SK-N-SH (cell line): Measurements from ENCODE around the gene LRRC3C. TPM values are rescaled to one million over a fixed set of nuclear protein-coding genes. Genes with fewer than 3 reads are reported as not detected.

Source experiments
- CTCF ChIA-PET: fragments of 300-600, 350-600 bp; formaldehyde crosslinking; extraction: SDS; loops from one replicate; lab custom pipeline; 2021; lab: Yijun Ruan, JAX
- POLR2A ChIA-PET: fragments of 350-600 bp; sonication (Branson Sonifier 250); formaldehyde crosslinking; extraction: SDS; loops from one replicate; lab custom pipeline; 2020; ENCODE audit warnings: antibody characterized with exemption, inconsistent platforms; lab: Yijun Ruan, JAX
- DNase-seq: peaks from one replicate; pipeline ENCODE4 v3.0.0; 2012
- H2AFZ ChIP-seq: fragments of 200-600 bp; sonication (generic); 2 replicates; pipeline ENCODE4 v1.8.1; 2016; ENCODE audit warnings: antibody characterized with exemption, mild to moderate bottlenecking, low read depth
- H3F3A ChIP-seq: fragments of 200-600 bp; sonication (generic); replicated peaks from 2 replicates; pipeline ENCODE3; 2016; ENCODE audit warnings: antibody characterized with exemption, mild to moderate bottlenecking; ENCODE audit not compliant: insufficient read depth
- H3K27ac ChIP-seq, 2 experiments: fragments of 200-500 bp in 1 of 2; fragments of 200-600 bp in 1 of 2; sonication (Bioruptor generic) in 1 of 2; sonication (generic), shearing (Covaris generic) in 1 of 2; 2 replicates each; pipeline versions ENCODE4 v1.5.1 to v1.6.1; 2014 to 2016; ENCODE audit warnings: low read depth in 2 of 2, inconsistent platforms in 1 of 2, low read length in 1 of 2, mild to moderate bottlenecking in 1 of 2, mixed read lengths in 1 of 2
- H3K27me3 ChIP-seq: fragments of 200-600 bp; sonication (generic), shearing (Covaris generic); 2 replicates; pipeline ENCODE4 v1.6.1; 2016; ENCODE audit warnings: mixed run types; ENCODE audit not compliant: insufficient read depth
- H3K36me3 ChIP-seq, 2 experiments: fragments of 200-500 bp in 1 of 2; fragments of 200-600 bp in 1 of 2; sonication (Bioruptor generic) in 1 of 2; sonication (generic) in 1 of 2; replicated peaks in 1 of 2; 2 replicates each; pipeline versions ENCODE3 to v1.5.1; 2014 to 2016; ENCODE audit warnings: low read length in 1 of 2, mild to moderate bottlenecking in 1 of 2; ENCODE audit not compliant: insufficient read depth in 2 of 2, control insufficient read depth in 1 of 2
- H3K4me1 ChIP-seq, 2 experiments: fragments of 200-500 bp in 1 of 2; fragments of 200-600 bp in 1 of 2; sonication (Bioruptor generic) in 1 of 2; sonication (generic), shearing (Covaris generic) in 1 of 2; 2 replicates each; pipeline versions ENCODE4 v1.5.1 to v1.6.1; 2014 to 2016; ENCODE audit warnings: low read depth in 1 of 2, low read length in 1 of 2, mixed run types in 1 of 2; ENCODE audit not compliant: insufficient read depth in 2 of 2, control insufficient read depth in 1 of 2
- H3K4me2 ChIP-seq: fragments of 200-600 bp; sonication (generic), shearing (Covaris generic); 2 replicates; pipeline ENCODE4 v1.6.1; 2017; ENCODE audit warnings: mixed run types
- H3K4me3 ChIP-seq, 2 experiments: fragments of 200-500 bp in 1 of 2; fragments of 200-600 bp in 1 of 2; sonication (Bioruptor generic) in 1 of 2; sonication (generic), shearing (Covaris generic) in 1 of 2; 2 replicates each; pipeline versions ENCODE4 v1.5.1 to v1.8.1; 2014 to 2016; ENCODE audit warnings: low read depth in 2 of 2, inconsistent platforms in 1 of 2, low read length in 1 of 2, mild to moderate bottlenecking in 1 of 2, mixed read lengths in 1 of 2, moderate library complexity in 1 of 2
- H3K79me2 ChIP-seq: fragments of 200-600 bp; sonication (generic); 2 replicates; pipeline ENCODE4 v1.8.1; 2017; ENCODE audit warnings: mild to moderate bottlenecking; ENCODE audit not compliant: insufficient read depth
- H3K9ac ChIP-seq: fragments of 200-600 bp; sonication (generic); 2 replicates; pipeline ENCODE4 v1.6.1; 2017; ENCODE audit warnings: mixed run types
- H3K9me2 ChIP-seq: fragments of 200-600 bp; sonication (generic); 2 replicates; pipeline ENCODE4 v1.6.1; 2017; ENCODE audit warnings: mixed run types
- H3K9me3 ChIP-seq: fragments of 200-600 bp; sonication (generic); 2 replicates; pipeline ENCODE4 v1.6.1; 2017; ENCODE audit warnings: mixed run types, mild to moderate bottlenecking, moderate library complexity
- H4K20me1 ChIP-seq: fragments of 200-600 bp; sonication (generic); 2 replicates; pipeline ENCODE4 v1.6.1; 2017; ENCODE audit warnings: mild to moderate bottlenecking, mixed run types; ENCODE audit not compliant: insufficient read depth
- CHD2 ChIP-seq: fragments of 150-350 bp; IDR thresholded peaks from 2 replicates; pipeline ENCODE4 v1.6.1; 2018; ENCODE audit warnings: low read length; ENCODE audit not compliant: partially characterized antibody
- IRF3 ChIP-seq: fragments of 150-350 bp; IDR thresholded peaks from 2 replicates; pipeline ENCODE4 v1.6.1; 2016; ENCODE audit warnings: mild to moderate bottlenecking, low read depth, low read length
- MAX ChIP-seq: IDR thresholded peaks from 2 replicates; pipeline ENCODE4 v1.4.0; 2012; ENCODE audit warnings: low read depth
- NRF1 ChIP-seq: IDR thresholded peaks from 2 replicates; pipeline ENCODE4 v1.6.1; 2012; ENCODE audit warnings: low read depth, mild to moderate bottlenecking, low read length
- RCOR1 ChIP-seq: fragments of 150-350 bp; IDR thresholded peaks from 2 replicates; pipeline ENCODE4 v1.6.1; 2017; ENCODE audit warnings: antibody characterized with exemption, low read length
- RFX5 ChIP-seq: IDR thresholded peaks from 2 replicates; pipeline ENCODE4 v1.6.1; 2012; ENCODE audit warnings: mild to moderate bottlenecking, improper control_type of control experiment, low read length
- ZBTB33 ChIP-seq: IDR thresholded peaks from 2 replicates; pipeline ENCODE4 v1.4.0; 2012; ENCODE audit warnings: low read depth, borderline replicate concordance
- WGBS: methylation state at CpG from one replicate; pipeline ENCODE4 v1.1.6; 2017; ENCODE audit warnings: low lambda C conversion rate; 5-methylcytosine and 5-hydroxymethylcytosine counted together
- polyA plus RNA-seq, 3 experiments: library from polyadenylated mRNA; depleted of rRNA; stranded (reverse); fragments of >200 nt; gene quantifications; 2 replicates each; pipeline ENCODE4 v1.2.3, GENCODE V29; 2012

Gene LRRC3C
- polyA plus RNA-seq, 1 of the 3 experiments (the other 2 are of a cell fraction) = not detected

GRCh38 chr17:39920218-39921210 is 7.0 kb upstream of the LRRC3C start:
- Histone ChIP-seq H3K9me2 (no peaks in the 10 kb centered on the region), H3K4me2 (no peak overlapping the region), H3K79me2 (peaks cover 18% of the 10 kb centered on the region), H3K27me3 (no peaks in the 10 kb centered on the region), H3K36me3 (peaks cover 9 to 42% of the 10 kb centered on the region in 2 experiments), H3F3A (no peaks in the 10 kb centered on the region), H3K4me1 (peaks cover 0 to 9% of the 10 kb centered on the region in 2 experiments; a peak in 1 of 4 replicates), H3K9me3 (no peaks in the 10 kb centered on the region), H3K9ac (no peak overlapping the region), H3K27ac (no peak overlapping the region), H3K4me3 (no peak overlapping the region), H4K20me1 (peaks cover 17% of the 10 kb centered on the region), H2AFZ (no peak overlapping the region)
- TF ChIP-seq IRF3 = no peak
- TF ChIP-seq ZBTB33 = no peak
- TF ChIP-seq NRF1 = no peak
- TF ChIP-seq CHD2 = no peak
- no peak for TF ChIP-seq RFX5
- TF ChIP-seq RCOR1 = no peak
- WGBS = 92% methylated on average over 18 of the region's 19 CpGs
- DNase-seq = no peak
- CTCF ChIA-PET = no interaction called here
- POLR2A ChIA-PET = no interaction called here

- no peaks in the 10 kb centered on the region for H3K9me2 ChIP-seq
- H2AFZ ChIP-seq = no peak overlapping the region
- POLR2A ChIA-PET = no interaction called here
- CTCF ChIA-PET = interaction anchor here (0.6 to 1.1 kb wide), 2 partner anchors 38 to 59 kb away, joined by 3 to 6 read pairs; partner anchors contain the start of gene PSMD3
- no peaks in the 10 kb centered on the region for H3K27me3 ChIP-seq
- no peak for TF ChIP-seq MAX
- no peak overlapping the region for H3K9ac ChIP-seq
- DNase-seq = no peak
- WGBS = 87% methylated on average over 5 of the region's 5 CpGs
- no peaks in the 10 kb centered on the region for H3F3A ChIP-seq
- peaks cover 25% of the 10 kb centered on the region for H4K20me1 ChIP-seq
- no peak overlapping the region for H3K4me2 ChIP-seq
- no peak overlapping the region for H3K27ac ChIP-seq
- peaks cover 27% of the 10 kb centered on the region for H3K79me2 ChIP-seq
- H3K9me3 ChIP-seq = no peaks in the 10 kb centered on the region
- H3K4me1 ChIP-seq = peaks cover 0 to 17% of the 10 kb centered on the region in 2 experiments; a peak in 1 of 4 replicates
- peaks cover 9 to 42% of the 10 kb centered on the region in 2 experiments for H3K36me3 ChIP-seq
- H3K4me3 ChIP-seq = no peak overlapping the region
Measured at GRCh38 chr17:39921323-39921722, 6.2 kb upstream of the LRRC3C start.
